Tibial nerve (tissue), 4 donors: ENCODE measurements around the gene COX8A. TPM values are rescaled to one million over a fixed set of nuclear protein-coding genes. Genes with fewer than 3 reads are reported as not detected.

Experiments used
- DNase-seq, 2 donors: peaks; one replicate each; pipeline ENCODE4 v3.0.0-alpha.2; 2019; ENCODE audit warnings: low spot score in 2 of 2
- H3K27ac ChIP-seq, 4 donors: fragments of 200-600 bp; sonication (generic) in 3 of 4; one replicate each; pipeline ENCODE4 v1.5.1; 2017 to 2019; ENCODE audit warnings: mild to moderate bottlenecking in 1 of 4
- H3K27me3 ChIP-seq, 2 donors: fragments of 200-600 bp; sonication (generic) in 1 of 2; one replicate each; pipeline versions ENCODE4 v1.5.1 to v1.6.0; 2017 to 2019
- H3K36me3 ChIP-seq, 3 donors: fragments of 200-600 bp; sonication (generic); one replicate each; pipeline ENCODE4 v1.5.1; 2018 to 2019
- H3K4me1 ChIP-seq, 4 donors: fragments of 200-600 bp; sonication (generic) in 3 of 4; one replicate each; pipeline ENCODE4 v1.5.1; 2017 to 2019
- H3K4me3 ChIP-seq, 4 donors: fragments of 200-600 bp; sonication (generic) in 3 of 4; one replicate each; pipeline ENCODE4 v1.5.1; 2017 to 2019; ENCODE audit warnings: mild to moderate bottlenecking in 1 of 4, moderate library complexity in 1 of 4
- H3K9me3 ChIP-seq, 4 donors: fragments of 200-600 bp; sonication (generic) in 3 of 4; one replicate each; pipeline ENCODE4 v1.5.1; 2017 to 2019
- EP300 ChIP-seq, 2 donors: sonication (generic); formaldehyde crosslinking; IDR thresholded peaks; one replicate each; pipeline ENCODE4 v1.6.1; 2017; ENCODE audit warnings: antibody characterized with exemption in 2 of 2, mild to moderate bottlenecking in 1 of 2
- POLR2A ChIP-seq, 2 donors: fragments of 450-650 bp; IDR thresholded peaks; one replicate each; pipeline ENCODE4 v1.6.1; 2017; ENCODE audit warnings: antibody characterized with exemption in 2 of 2, mild to moderate bottlenecking in 2 of 2, moderate library complexity in 2 of 2
- WGBS, 2 donors: methylation state at CpG; one replicate each; pipeline ENCODE4 v1.1.5; 2018; 5-methylcytosine and 5-hydroxymethylcytosine counted together
- total RNA-seq, 4 donors: library from RNA; depleted of rRNA; stranded (reverse); fragments of >200 nt; gene quantifications; one replicate each; pipeline ENCODE4 v1.1.0, GENCODE V29; 2016
- TF ChIP-seq, protein P1 (sequence below), 5 experiments: fragments of 200-600 bp in 3 of 5; fragments of 450-650 bp in 2 of 5; sonication (generic) in 3 of 5; IDR thresholded peaks; one replicate each; pipeline ENCODE4 v1.5.1; 2016 to 2019; ENCODE audit warnings: antibody characterized with exemption in 5 of 5, mild to moderate bottlenecking in 3 of 5, moderate library complexity in 2 of 5

Gene COX8A
- total RNA-seq, 4 donors from 2014 or later: 337 to 421 (median 383) TPM

DNA sequence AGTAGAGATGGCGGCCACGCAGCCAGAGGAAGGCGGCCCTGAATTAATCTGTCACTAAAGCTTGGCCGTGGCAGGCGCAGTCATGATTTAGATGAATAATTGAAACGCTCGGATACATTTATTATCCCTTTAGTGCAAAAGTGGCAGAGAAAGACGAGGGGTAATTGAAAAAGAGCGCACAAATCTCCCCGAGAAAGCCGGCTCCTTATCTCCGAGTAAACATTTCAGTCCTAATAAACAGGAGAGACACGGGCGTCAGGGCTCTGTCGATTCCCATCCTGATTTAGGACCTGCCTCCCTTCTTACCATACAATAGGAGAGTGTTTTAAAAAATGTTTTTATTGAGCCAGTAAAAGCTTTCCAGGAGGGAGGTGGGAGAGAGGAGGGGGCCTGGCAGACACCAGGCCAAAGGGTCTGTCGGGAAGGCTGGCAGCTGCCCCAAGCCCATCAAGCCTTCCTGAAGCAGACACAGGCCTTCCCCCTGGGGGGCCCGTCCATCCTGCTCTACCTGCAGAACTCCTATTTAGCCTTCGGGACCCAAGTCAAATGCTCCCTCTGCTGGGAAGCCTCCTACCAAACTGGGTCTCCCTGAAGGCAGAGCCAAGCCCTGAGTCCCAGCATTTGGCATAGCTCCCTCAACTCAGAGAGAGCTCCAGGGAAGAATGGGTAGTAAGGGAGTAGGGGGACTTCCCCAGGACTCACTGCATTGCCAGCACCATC, 34.7 kb downstream of the COX8A start:
- Histone ChIP-seq H3K9me3 (no peaks in the 10 kb centered on the region), H3K27ac (no peak overlapping the region), H3K4me3 (no peak overlapping the region), H3K36me3 (no peaks in the 10 kb centered on the region), H3K4me1 (peaks cover 0 to 26% (median 12%) of the 10 kb centered on the region in 4 donors), H3K27me3 (no peaks in the 10 kb centered on the region)
- DNase-seq: no peak
- TF ChIP-seq POLR2A (IDR thresholded peaks at IDR 0.05): no peak
- TF ChIP-seq, protein P1, sequence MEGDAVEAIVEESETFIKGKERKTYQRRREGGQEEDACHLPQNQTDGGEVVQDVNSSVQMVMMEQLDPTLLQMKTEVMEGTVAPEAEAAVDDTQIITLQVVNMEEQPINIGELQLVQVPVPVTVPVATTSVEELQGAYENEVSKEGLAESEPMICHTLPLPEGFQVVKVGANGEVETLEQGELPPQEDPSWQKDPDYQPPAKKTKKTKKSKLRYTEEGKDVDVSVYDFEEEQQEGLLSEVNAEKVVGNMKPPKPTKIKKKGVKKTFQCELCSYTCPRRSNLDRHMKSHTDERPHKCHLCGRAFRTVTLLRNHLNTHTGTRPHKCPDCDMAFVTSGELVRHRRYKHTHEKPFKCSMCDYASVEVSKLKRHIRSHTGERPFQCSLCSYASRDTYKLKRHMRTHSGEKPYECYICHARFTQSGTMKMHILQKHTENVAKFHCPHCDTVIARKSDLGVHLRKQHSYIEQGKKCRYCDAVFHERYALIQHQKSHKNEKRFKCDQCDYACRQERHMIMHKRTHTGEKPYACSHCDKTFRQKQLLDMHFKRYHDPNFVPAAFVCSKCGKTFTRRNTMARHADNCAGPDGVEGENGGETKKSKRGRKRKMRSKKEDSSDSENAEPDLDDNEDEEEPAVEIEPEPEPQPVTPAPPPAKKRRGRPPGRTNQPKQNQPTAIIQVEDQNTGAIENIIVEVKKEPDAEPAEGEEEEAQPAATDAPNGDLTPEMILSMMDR (IDR thresholded peaks at IDR 0.05): no peak
- no peak for TF ChIP-seq EP300 (IDR thresholded peaks at IDR 0.05)
- WGBS, 2 donors: 92% methylated on average over 16 to 18 of the region's 18 CpGs

DNA sequence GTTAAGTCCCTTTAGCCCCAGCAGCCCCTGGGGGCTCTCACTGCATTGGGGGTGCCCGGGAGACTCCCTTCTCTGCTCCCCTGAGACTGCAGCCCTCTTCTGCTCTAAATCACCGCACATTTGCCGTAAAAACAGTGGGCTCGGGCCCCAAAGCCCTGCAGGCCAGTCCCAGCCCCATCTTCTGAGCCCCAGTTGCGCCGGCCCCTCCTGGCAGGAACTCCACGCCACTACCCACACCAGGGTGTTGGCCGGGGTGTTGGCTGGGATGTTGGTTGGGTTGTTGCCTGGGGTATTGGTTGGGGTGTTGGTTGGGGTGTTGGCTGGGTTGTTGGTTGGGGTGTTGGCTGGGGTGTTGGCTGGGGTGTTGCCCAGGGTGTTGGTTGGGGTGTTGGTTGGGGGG, 35.3 kb downstream of the COX8A start:
- WGBS, 2 donors: 96 to 100% methylated on average over 8 of the region's 8 CpGs
- H3K4me1 ChIP-seq: peaks cover 0 to 23% (median 12%) of the 10 kb centered on the region in 4 donors
- no peak overlapping the region for H3K4me3 ChIP-seq
- no peak overlapping the region for H3K27ac ChIP-seq
- no peak for DNase-seq
- H3K27me3 ChIP-seq: no peaks in the 10 kb centered on the region
- TF ChIP-seq POLR2A (IDR thresholded peaks at IDR 0.05) (no peak), EP300 (IDR thresholded peaks at IDR 0.05) (no peak)
- TF ChIP-seq, protein P1 (IDR thresholded peaks at IDR 0.05): no peak
- no peaks in the 10 kb centered on the region for H3K9me3 ChIP-seq
- H3K36me3 ChIP-seq: no peaks in the 10 kb centered on the region

DNA sequence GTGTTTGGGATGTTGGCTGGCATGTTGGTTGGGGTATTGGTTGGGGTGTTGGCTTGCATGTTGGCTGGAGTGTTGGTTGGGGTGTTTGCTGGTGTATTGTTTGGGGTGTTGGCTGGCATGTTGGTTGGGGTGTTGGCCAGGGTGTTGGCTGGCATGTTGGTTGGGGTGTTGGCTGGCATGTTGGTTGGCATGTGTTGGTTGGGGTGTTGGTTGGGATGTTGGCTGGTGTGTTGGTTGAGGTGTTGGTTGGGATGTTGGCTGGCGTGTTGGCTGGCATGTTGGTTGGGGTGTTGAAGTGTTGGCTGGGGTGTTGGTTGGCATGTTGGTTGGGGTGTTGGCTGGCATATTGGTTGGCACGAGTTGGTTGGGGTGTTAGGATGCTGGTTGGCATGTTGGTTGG, 36.4 kb downstream of the COX8A start:
- no peaks in the 10 kb centered on the region for H3K36me3 ChIP-seq
- no peaks in the 10 kb centered on the region for H3K27me3 ChIP-seq
- H3K4me3 ChIP-seq: no peak overlapping the region
- peaks cover 0 to 23% (median 12%) of the 10 kb centered on the region in 4 donors for H3K4me1 ChIP-seq
- TF ChIP-seq, protein P1 (IDR thresholded peaks at IDR 0.05): no peak
- TF ChIP-seq EP300 (IDR thresholded peaks at IDR 0.05) (no peak), POLR2A (IDR thresholded peaks at IDR 0.05) (no peak)
- no peak for DNase-seq
- H3K9me3 ChIP-seq: no peaks in the 10 kb centered on the region
- H3K27ac ChIP-seq: no peak overlapping the region
- 96 to 98% methylated on average over 2 of the region's 2 CpGs for WGBS, 2 donors

DNA sequence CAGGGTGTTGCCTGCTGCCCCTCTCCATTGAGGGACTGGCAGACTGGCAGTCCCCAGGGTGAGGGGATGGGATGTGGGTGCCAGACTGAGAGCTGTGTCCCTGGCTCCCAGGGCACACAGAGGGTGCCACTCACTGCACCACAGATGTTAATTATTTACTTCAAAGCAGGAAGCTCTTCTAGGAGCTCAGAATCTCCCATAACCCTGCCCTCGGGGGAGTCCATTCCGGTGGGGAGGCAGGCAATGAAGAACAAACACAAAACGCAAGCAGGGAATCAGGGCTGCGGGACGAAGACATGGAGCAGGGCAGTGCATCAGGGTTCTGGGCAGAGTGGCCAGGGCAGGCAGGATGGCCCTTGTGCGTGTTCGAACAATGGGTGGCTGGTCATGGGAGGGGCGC, 37.0 kb downstream of the COX8A start:
- Histone ChIP-seq H3K4me3 (no peak overlapping the region), H3K27ac (no peak overlapping the region), H3K36me3 (no peaks in the 10 kb centered on the region), H3K27me3 (no peaks in the 10 kb centered on the region), H3K4me1 (peaks cover 0 to 19% (median 12%) of the 10 kb centered on the region in 4 donors), H3K9me3 (no peaks in the 10 kb centered on the region)
- DNase-seq: no peak
- WGBS, 2 donors: 82 to 84% methylated on average over 8 of the region's 8 CpGs
- TF ChIP-seq EP300 (IDR thresholded peaks at IDR 0.05): no peak
- TF ChIP-seq, protein P1 (IDR thresholded peaks at IDR 0.05): no peak

DNA sequence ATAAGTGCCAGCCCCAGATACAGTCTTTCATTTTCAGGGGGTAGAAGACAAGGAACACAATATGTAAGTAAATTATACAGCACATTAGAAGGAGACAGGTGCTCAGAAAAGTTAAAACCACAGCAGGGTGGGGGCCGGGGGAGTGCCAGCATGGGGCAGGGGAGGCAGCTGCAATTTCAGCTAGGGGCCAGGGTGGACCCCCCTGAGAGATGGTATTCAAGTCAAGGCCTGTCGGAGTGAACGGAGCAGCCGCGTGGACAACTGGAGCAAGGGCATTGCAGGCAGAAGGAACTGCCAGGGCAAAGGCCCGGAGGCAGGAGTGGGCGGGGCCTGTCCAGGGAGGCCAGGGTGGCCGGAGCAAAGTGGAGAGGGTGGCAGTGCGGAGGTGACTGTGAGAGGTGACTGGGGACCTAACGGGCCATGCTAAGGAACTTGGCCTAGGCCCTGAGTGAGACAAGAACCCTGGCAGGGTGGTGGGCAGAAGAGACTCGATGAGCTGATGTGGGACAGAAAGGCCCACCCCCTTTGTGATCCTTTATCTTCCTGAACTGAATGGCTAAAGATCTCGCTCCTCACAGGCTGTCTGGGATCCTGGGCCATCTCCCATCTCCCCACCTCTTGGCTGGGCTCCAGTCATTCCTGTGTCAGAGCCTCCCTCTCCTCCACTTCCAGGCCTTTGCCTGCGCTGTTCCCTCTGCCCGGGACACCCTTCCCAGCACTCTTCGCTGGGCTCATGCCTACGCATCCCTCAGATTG, 38.9 kb downstream of the COX8A start:
- Histone ChIP-seq H3K27ac (no peak overlapping the region), H3K4me1 (peaks cover 0 to 10% (median 0%) of the 10 kb centered on the region in 4 donors), H3K36me3 (no peaks in the 10 kb centered on the region), H3K4me3 (no peak overlapping the region), H3K27me3 (no peaks in the 10 kb centered on the region), H3K9me3 (no peaks in the 10 kb centered on the region)
- no peak for DNase-seq
- no peak for TF ChIP-seq EP300 (IDR thresholded peaks at IDR 0.05)
- TF ChIP-seq, protein P1 (IDR thresholded peaks at IDR 0.05): no peak
- no peak for TF ChIP-seq POLR2A (IDR thresholded peaks at IDR 0.05)
- WGBS, 2 donors: 83 to 90% methylated on average over 16 of the region's 16 CpGs
